22Rv1 (cell line): Measurements from ENCODE around the gene LOXL4.
"Not testable (repeated sequence)": the region's sequence is repeated elsewhere in the genome, so short reads cannot be mapped to it uniquely, and the experiment has no call there.

Experiments used
- H3K27ac ChIP-seq: fragments of 450-650 bp; 2 replicates; pipeline ENCODE4 v1.5.1; 2017
- ZFX ChIP-seq: fragments of 450-650 bp; IDR thresholded peaks from 2 replicates; pipeline ENCODE4 v1.6.1; 2017; ENCODE audit warnings: antibody characterized with exemption, borderline replicate concordance
- TF ChIP-seq, protein P1 (sequence below): fragments of 450-650 bp; IDR thresholded peaks from 2 replicates; pipeline ENCODE4 v1.5.1; 2017; ENCODE audit warnings: mild to moderate bottlenecking

LOXL4 gene

DNA sequence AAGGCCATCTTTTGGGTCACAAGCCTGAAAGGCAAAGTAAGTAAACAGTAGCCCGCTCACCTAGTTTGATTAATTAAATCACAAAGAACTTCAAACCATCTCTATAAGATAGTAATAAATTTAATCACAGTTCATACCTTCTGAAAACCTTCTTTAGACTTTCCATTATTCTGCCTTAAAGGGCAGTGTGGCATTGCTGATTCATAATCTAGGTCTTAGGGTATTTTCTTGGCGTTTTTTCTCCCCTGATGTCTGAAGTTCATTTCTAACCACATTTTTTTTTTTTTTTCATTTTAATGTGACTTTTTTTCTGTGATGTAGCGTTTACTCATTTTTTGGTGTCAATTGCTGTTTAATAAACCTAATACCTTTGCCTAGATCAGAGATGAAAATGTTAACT lies 27.5 kb downstream of the LOXL4 start:
- TF ChIP-seq, protein P1, sequence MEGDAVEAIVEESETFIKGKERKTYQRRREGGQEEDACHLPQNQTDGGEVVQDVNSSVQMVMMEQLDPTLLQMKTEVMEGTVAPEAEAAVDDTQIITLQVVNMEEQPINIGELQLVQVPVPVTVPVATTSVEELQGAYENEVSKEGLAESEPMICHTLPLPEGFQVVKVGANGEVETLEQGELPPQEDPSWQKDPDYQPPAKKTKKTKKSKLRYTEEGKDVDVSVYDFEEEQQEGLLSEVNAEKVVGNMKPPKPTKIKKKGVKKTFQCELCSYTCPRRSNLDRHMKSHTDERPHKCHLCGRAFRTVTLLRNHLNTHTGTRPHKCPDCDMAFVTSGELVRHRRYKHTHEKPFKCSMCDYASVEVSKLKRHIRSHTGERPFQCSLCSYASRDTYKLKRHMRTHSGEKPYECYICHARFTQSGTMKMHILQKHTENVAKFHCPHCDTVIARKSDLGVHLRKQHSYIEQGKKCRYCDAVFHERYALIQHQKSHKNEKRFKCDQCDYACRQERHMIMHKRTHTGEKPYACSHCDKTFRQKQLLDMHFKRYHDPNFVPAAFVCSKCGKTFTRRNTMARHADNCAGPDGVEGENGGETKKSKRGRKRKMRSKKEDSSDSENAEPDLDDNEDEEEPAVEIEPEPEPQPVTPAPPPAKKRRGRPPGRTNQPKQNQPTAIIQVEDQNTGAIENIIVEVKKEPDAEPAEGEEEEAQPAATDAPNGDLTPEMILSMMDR = no peak
- TF ChIP-seq ZFX = no peak
- no peak overlapping the region for H3K27ac ChIP-seq

DNA sequence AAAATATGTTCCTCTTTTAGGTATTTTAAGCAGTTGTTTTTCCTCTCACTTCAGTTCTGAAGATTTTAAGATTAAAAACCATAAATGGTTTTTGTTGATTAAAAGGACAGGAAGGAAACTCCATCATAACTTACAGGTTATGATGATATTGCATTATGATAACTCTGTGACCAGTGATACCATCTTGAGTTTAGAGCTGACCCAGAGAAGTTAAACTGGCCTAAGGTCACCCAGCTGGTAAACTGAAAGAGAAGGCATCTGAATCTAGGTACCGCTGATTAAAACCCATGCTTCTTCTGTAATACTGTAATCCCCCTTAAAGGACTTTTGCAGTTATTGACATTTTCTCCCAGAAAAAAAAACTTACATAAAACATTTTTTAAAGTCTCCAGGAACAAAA lies 29.6 kb downstream of the LOXL4 start:
- TF ChIP-seq ZFX = no peak
- TF ChIP-seq, protein P1 = no peak

DNA sequence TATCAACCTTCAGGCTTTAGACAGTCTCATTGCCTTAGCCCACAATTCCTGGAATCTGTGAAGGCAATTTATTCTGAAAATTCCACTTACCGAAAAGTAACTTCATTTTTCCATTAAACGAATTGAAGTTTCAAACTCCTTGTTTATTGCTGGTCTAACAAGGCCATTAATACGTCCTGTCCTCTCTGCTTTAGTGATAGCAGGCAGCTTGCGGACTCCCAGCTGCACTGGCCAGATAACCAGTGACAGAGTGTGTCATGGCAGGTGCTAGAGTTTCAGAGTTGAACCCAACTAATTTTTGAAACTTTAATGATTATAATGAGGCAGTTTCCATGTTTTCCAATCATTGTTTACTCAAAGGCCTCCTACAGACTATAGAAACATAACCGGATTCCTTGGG lies 31.1 kb downstream of the LOXL4 start:
- TF ChIP-seq, protein P1 = no peak
- TF ChIP-seq ZFX = no peak
- no peak overlapping the region for H3K27ac ChIP-seq

More for the DNA sequence above, 29.6 kb downstream of the LOXL4 start:
- H3K27ac ChIP-seq = no peak overlapping the region

DNA sequence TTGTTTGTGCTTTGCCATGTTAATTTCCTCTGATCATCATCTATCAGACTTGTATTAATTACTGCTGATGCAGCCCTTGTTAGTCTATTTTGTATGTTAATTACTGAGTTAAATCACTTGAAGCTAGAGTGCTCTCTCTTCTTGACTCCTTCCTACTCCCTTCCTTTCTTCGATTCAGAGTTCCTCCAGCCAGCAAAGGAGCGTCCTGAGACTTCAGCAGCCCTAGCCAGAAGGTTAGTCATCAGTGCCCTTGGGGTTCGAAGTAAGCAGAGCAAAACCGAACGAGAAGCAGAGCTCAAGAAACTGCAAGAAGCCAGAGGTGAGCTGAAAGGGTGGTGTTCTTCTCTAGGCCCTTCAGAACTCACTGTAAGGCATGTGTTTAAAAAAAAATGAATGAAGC lies 32.1 kb downstream of the LOXL4 start:
- no peak overlapping the region for H3K27ac ChIP-seq
- TF ChIP-seq, protein P1 = no peak
- TF ChIP-seq ZFX = no peak

DNA sequence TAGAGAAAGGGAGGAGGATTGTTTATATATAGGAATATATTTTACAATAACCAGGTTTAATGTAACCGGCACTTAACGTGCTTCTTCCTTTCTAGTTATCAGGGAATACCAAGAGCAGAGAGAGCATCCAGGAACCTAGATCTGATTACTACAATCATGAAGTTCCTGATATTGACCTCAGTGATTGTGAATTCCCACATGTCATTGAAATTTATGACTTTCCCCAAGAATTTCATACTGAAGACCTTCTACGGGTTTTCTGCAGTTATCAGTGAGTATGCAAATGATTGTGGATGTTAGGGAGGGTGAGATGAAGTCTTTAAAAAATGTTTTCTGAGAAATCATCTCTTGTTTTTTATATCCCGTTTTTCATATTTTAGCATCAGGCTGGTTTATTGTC lies 36.6 kb downstream of the LOXL4 start:
- TF ChIP-seq, protein P1 = no peak
- H3K27ac ChIP-seq = no peak overlapping the region

DNA sequence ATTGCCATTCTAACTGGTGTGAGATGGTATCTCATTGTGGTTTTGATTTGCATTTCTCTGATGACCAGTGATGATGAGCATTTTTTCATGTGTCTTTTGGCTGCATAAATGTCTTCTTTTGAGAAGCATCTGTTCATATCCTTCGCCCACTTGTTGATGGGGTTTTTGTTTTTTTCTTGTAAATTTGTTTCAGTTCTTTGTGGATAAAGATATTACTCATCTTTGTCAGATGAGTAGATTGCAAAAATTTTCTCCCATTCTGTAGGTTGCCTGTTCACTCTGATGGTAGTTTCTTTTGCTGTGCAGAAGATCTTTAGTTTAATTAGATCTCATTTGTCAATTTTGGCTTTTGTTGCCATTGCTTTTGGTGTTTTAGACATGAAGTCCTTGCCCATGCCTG lies 39.7 kb downstream of the LOXL4 start:
- H3K27ac ChIP-seq = not testable (repeated sequence)

DNA sequence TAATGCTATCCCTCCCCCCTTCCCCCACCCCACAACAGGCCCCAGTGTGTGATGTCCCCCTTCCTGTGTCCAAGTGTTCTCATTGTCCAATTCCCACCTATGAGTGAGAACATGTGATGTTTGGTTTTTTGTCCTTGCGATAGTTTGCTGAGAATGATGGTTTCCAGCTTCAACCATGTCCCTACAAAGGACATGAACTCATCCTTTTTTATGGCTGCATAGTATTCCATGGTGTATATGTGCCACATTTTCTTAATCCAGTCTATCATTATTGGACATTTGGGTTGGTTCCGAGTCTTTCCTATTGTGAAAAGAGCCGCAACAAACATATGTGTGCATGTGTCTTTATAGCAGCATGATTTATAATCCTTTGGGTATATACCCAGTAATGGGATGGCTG lies 40.3 kb downstream of the LOXL4 start:
- H3K27ac ChIP-seq = not testable (repeated sequence)

DNA sequence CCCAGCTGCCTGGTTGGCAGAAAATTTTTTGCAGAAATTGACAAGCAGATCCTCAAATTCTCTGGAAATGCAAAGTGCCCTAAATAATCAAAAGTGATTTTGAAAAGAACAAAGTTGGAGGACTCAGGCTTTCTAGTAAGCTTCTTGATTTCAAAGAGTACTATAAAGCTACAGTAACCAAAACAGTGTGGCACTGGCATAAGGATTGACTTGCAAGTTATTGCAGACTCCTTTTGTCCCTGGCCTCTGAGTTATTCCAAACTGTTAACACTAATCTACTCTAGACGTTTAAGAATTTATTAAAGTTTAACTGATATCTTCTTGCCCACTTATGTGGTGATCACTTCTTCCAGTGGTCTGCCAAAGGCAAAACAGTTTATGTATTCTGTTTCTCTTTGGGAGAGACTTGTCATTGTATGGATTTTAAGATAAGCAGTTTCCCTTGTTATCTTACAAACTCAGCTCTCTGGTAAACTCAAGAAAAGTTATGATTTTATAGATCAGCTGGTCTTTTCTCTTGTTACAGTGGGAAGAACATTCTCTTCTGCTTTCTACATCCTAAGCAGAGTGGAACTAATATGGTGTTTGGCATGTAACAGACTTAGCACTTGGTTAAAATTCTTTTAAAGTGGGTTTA lies 41.4 kb downstream of the LOXL4 start:
- H3K27ac ChIP-seq = no peak overlapping the region
- no peak for TF ChIP-seq ZFX
- TF ChIP-seq, protein P1 = no peak
